K562 (cell line): ENCODE measurements around the gene SGPL1. TPM values are rescaled to one million over a fixed set of nuclear protein-coding genes. Genes with fewer than 3 reads are reported as not detected.

Source experiments
- ATAC-seq: fragments of 200-7000 bp; cut with Tn5 transposase; 3 replicates; pipeline ENCODE4 v1.9.1; 2020; ENCODE audit warnings: moderate library complexity
- BruUV-seq: library from RNA; stranded (reverse); fragments of 400-500 nt; replicated peaks from 2 replicates; lab custom pipeline; 2021; lab: Mats Ljungman, UMichigan
- CTCF ChIA-PET: fragments of 300-600 bp; formaldehyde crosslinking; extraction: SDS; loops from one replicate; lab custom pipeline; 2021; ENCODE audit warnings: low intra/inter-chr PET ratio; lab: Yijun Ruan, JAX
- POLR2A ChIA-PET: fragments of 300-600, 350-650 bp; sonication (Branson Sonifier 250); formaldehyde crosslinking; extraction: SDS; loops from one replicate; lab custom pipeline; 2021; ENCODE audit warnings: antibody characterized with exemption, inconsistent platforms; lab: Yijun Ruan, JAX
- DNase-seq, 4 experiments: peaks; one replicate each; pipeline versions ENCODE4 v3.0.0 to v3.0.0-alpha.2; 2011 to 2018; ENCODE audit warnings: low spot score in 3 of 4, mixed read lengths in 3 of 4; ENCODE audit errors: extremely low read depth in 1 of 4
- FAIRE-seq: peaks from 2 replicates; lab custom pipeline; 2011; peaks lifted over from hg19 to GRCh38; lab: Jason Lieb, UNC
- H2AFZ ChIP-seq: 2 replicates; pipeline ENCODE4 v1.6.0; 2011; ENCODE audit warnings: low read depth, low read length, control low read depth, inconsistent platforms
- H3K27ac ChIP-seq: fragments of 200-600 bp; 3 replicates; pipeline ENCODE4 v1.8.0; 2011; ENCODE audit warnings: low read depth, mild to moderate bottlenecking, control low read depth, inconsistent platforms, low read length, moderate library complexity, mixed read lengths; ENCODE audit errors: extremely low read depth
- H3K27me3 ChIP-seq, 2 experiments: fragments of 300-600 bp in 1 of 2; 2 replicates in 1 of 2; 3 replicates in 1 of 2; pipeline versions ENCODE4 v1.6.0 to v1.8.0; 2011; ENCODE audit warnings: inconsistent platforms in 2 of 2, low read length in 2 of 2, mild to moderate bottlenecking in 1 of 2, mixed read lengths in 1 of 2, moderate library complexity in 1 of 2; ENCODE audit not compliant: control insufficient read depth in 2 of 2, insufficient read depth in 2 of 2
- H3K36me3 ChIP-seq: fragments of 300-600 bp; 3 replicates; pipeline ENCODE4 v1.8.0; 2011; ENCODE audit warnings: mild to moderate bottlenecking, low read length, inconsistent platforms; ENCODE audit not compliant: control insufficient read depth, insufficient read depth
- H3K4me1 ChIP-seq, 2 experiments: fragments of 200-600 bp in 1 of 2; replicated peaks in 1 of 2; 2 replicates in 1 of 2; 3 replicates in 1 of 2; pipeline versions ENCODE4 v1.5.1 to v1.8.0; 2011; ENCODE audit warnings: inconsistent platforms in 2 of 2, low read length in 2 of 2, mild to moderate bottlenecking in 1 of 2, mixed read lengths in 1 of 2, moderate library complexity in 1 of 2; ENCODE audit not compliant: control insufficient read depth in 2 of 2, insufficient read depth in 2 of 2
- H3K4me2 ChIP-seq: 2 replicates; pipeline ENCODE4 v1.6.1; 2011; ENCODE audit warnings: low read length, control low read depth, inconsistent platforms, mixed read lengths; ENCODE audit not compliant: insufficient read depth
- H3K4me3 ChIP-seq: fragments of 200-600 bp; sonication (generic), shearing (Covaris generic); 2 replicates; pipeline ENCODE4 v1.5.1; 2016; ENCODE audit warnings: control low read depth, inconsistent platforms
- H3K79me2 ChIP-seq: fragments of 200-600 bp; 3 replicates; pipeline ENCODE4 v1.8.0; 2011; ENCODE audit warnings: low read length, inconsistent platforms; ENCODE audit not compliant: control insufficient read depth, insufficient read depth
- H3K9ac ChIP-seq, 2 experiments: 2 replicates each; pipeline versions ENCODE4 v1.6.0 to v1.6.1; 2011; ENCODE audit warnings: low read depth in 2 of 2, low read length in 2 of 2, control low read depth in 1 of 2, inconsistent platforms in 1 of 2, mild to moderate bottlenecking in 1 of 2, mixed read lengths in 1 of 2; ENCODE audit not compliant: insufficient read depth in 1 of 2
- H3K9me1 ChIP-seq: one replicate; pipeline ENCODE4 v1.6.0; 2011; ENCODE audit warnings: inconsistent platforms, mild to moderate bottlenecking, low read length, moderate library complexity; ENCODE audit not compliant: control insufficient read depth, insufficient read depth
- H3K9me3 ChIP-seq: replicated peaks from 2 replicates; pipeline ENCODE4 v1.5.1; 2011; ENCODE audit warnings: low read depth, low read length, inconsistent platforms; ENCODE audit not compliant: control insufficient read depth, insufficient read depth
- H4K20me1 ChIP-seq: replicated peaks from 2 replicates; pipeline ENCODE4 v1.6.1; 2011; ENCODE audit warnings: low read length, inconsistent platforms, mixed read lengths; ENCODE audit not compliant: control insufficient read depth, insufficient read depth
- MEF2A ChIP-seq: IDR thresholded peaks from 2 replicates; pipeline ENCODE4 v1.6.1; 2011; ENCODE audit warnings: low read depth, mild to moderate bottlenecking, low read length, moderate library complexity; ENCODE audit not compliant: control insufficient read depth
- TFE3 ChIP-seq: fragments of 450-650 bp; formaldehyde crosslinking; IDR thresholded peaks from 2 replicates; pipeline ENCODE4 v1.4.0; 2020; ENCODE audit warnings: mild to moderate bottlenecking, mixed read lengths
- WGBS: fragments of 100-300 bp; shearing (Covaris generic); methylation state at CpG from one replicate; pipeline ENCODE4 v1.1.6; 2016; ENCODE audit warnings: low coverage, mixed read lengths; ENCODE audit not compliant: insufficient coverage; ENCODE audit errors: missing lambda C conversion rate; 5-methylcytosine and 5-hydroxymethylcytosine counted together
- in situ Hi-C: fragments of 300-500 bp; cut with MboI; formaldehyde crosslinking; loops from 4 replicates; pipeline ENCODE4 v1.15.0; 2018; ENCODE audit warnings: inconsistent platforms, mixed read lengths
- intact Hi-C: fragments of 100-400 bp; cut with micrococcal nuclease; formaldehyde crosslinking; loops from 2 replicates; pipeline ENCODE4 v1.14.2; 2022
- polyA plus RNA-seq, 8 experiments: library from polyadenylated mRNA; depleted of rRNA in 4 of 8; stranded (reverse) in 5 of 8; unstranded in 3 of 8; fragments of >200 nt; fragmentation: Nextera tagmentation in 2 of 8; fragmentation: Illumina TruSeq in 1 of 8; extraction: Ambion mirVana in 2 of 8; extraction: Trizol in 1 of 8; gene quantifications; 2 replicates each; pipeline versions ENCODE4 v1.2.1 to v1.2.3, GENCODE V29; 2011 to 2014; ENCODE audit warnings: inconsistent platforms in 1 of 8, missing spikeins in 1 of 8
- total RNA-seq, 7 experiments: library from RNA; depleted of rRNA in 6 of 7; stranded (reverse); fragments of >200 nt in 6 of 7; fragmentation: Illumina TruSeq in 2 of 7; extraction: Trizol in 2 of 7; gene quantifications; 2 replicates each; pipeline versions ENCODE4 v1.2.1 to v1.2.3, GENCODE V29; 2011 to 2021; ENCODE audit warnings: low replicate concordance in 1 of 7

SGPL1 gene
- total and polyA plus RNA-seq, 9 of the 15 experiments (the other 6 are each of a cell fraction or from before 2014, with no cell fraction given): 6.0 to 18.0 (median 8.7) TPM

GRCh38 chr10:70779088-70779487 lies 36.7 kb upstream of the SGPL1 start:
- ATAC-seq: no peak
- no peaks in the 10 kb centered on the region for H3K79me2 ChIP-seq
- intact Hi-C loops (no loop called here), in situ Hi-C loops (no loop called here)
- DNase-seq: peak in 1 of 4 experiments; percentile 7
- H3K9ac ChIP-seq: peak overlapping the region in 1 of 2 experiments; percentile 24; a peak in 1 of 4 replicates
- H3K4me1 ChIP-seq: peaks cover 11 to 16% of the 10 kb centered on the region in 2 experiments
- whole genome bisulfite sequencing: 13% methylated on average over 2 of the region's 2 CpGs
- no peaks in the 10 kb centered on the region for H3K9me3 ChIP-seq
- no peaks in the 10 kb centered on the region for H3K27me3 ChIP-seq
- FAIRE-seq: no peak
- no TSS peak for BruUV-seq
- ChIA-PET CTCF (no interaction called here), POLR2A (interaction anchor here (0.5 to 1.4 kb wide), 4 partner anchors 9 to 199 kb away, joined by 3 to 5 read pairs (median 4); no protein-coding TSS in a partner anchor)
- no peak overlapping the region for H2AFZ ChIP-seq
- H3K27ac ChIP-seq: no peak overlapping the region
- no peaks in the 10 kb centered on the region for H3K9me1 ChIP-seq
- no peaks in the 10 kb centered on the region for H3K36me3 ChIP-seq
- H3K4me2 ChIP-seq: no peak overlapping the region
- TF ChIP-seq TFE3 (peak; percentile 71), MEF2A (no peak)
- no peaks in the 10 kb centered on the region for H4K20me1 ChIP-seq
- H3K4me3 ChIP-seq: no peak overlapping the region
